AG09319 (cell line): Measurements from ENCODE around the gene TAF15.

Experiments
- DNase-seq: peaks from one replicate; pipeline ENCODE4 v3.0.0-alpha.2; 2010; ENCODE audit warnings: low read depth; ENCODE audit errors: extremely low read depth
- TF ChIP-seq, protein P1 (sequence below): IDR thresholded peaks from 2 replicates; pipeline ENCODE4 v1.5.1; 2011; ENCODE audit warnings: low read depth, mild to moderate bottlenecking, inconsistent platforms, low read length, moderate library complexity

TAF15 gene

DNA sequence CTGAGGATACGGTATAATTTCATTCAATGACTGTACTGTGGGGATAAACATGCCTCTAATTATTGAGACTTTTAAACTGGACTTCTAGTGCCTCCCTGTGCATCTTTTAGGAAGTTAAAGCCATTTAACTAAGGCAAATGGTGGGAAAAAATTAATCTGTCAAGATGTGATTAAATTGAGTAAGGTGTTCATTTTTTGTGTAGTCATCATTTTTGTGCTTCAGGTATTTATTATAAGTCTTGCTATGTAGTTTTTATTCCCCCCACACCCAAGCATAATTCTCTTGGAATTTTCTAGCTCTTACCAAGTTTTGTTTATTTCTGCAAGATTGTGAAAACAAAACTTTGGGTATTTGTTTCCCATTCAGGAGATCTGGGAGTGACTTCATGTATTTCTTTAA is 10.2 kb downstream of the TAF15 start:
- TF ChIP-seq, protein P1, sequence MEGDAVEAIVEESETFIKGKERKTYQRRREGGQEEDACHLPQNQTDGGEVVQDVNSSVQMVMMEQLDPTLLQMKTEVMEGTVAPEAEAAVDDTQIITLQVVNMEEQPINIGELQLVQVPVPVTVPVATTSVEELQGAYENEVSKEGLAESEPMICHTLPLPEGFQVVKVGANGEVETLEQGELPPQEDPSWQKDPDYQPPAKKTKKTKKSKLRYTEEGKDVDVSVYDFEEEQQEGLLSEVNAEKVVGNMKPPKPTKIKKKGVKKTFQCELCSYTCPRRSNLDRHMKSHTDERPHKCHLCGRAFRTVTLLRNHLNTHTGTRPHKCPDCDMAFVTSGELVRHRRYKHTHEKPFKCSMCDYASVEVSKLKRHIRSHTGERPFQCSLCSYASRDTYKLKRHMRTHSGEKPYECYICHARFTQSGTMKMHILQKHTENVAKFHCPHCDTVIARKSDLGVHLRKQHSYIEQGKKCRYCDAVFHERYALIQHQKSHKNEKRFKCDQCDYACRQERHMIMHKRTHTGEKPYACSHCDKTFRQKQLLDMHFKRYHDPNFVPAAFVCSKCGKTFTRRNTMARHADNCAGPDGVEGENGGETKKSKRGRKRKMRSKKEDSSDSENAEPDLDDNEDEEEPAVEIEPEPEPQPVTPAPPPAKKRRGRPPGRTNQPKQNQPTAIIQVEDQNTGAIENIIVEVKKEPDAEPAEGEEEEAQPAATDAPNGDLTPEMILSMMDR = no peak
- DNase-seq = no peak

DNA sequence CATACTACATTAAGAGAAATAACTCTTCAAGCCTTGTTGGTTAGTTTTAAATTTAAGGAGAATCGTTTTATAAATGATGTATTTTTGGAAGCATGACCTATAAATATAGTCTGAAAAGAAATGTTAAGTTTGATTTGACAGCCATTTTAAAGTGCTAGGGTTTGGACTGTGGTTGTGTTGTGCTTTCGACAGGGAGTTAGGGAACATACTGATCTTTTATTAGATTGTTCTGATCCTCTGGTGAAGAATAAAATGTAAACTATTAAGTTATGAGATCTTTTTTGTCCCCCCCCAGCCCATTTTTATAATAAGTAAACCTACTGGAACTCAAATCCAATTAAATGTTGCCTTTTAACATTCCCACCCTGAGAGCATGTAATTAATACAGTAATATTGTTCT is 12.0 kb downstream of the TAF15 start:
- no peak for DNase-seq
- TF ChIP-seq, protein P1 = no peak

DNA sequence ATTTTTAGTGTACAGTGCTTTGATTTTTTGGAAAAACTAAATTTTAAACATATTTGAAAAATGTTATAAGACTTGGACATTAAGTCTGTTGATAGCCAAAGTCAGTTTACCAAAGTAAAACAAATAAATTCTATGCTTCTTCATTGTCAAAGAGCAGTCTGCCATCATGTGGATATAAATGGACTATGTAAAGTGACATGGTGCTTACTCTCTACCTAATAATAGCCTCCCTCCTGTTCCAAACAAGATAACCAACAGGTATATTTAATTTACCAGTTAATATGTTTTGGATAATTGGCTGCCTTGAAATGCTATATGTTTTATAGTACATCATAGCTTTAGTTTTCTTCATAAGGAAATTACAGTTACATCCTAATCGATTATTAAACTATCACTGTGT is 15.9 kb downstream of the TAF15 start:
- no peak for DNase-seq
- TF ChIP-seq, protein P1 = no peak

DNA sequence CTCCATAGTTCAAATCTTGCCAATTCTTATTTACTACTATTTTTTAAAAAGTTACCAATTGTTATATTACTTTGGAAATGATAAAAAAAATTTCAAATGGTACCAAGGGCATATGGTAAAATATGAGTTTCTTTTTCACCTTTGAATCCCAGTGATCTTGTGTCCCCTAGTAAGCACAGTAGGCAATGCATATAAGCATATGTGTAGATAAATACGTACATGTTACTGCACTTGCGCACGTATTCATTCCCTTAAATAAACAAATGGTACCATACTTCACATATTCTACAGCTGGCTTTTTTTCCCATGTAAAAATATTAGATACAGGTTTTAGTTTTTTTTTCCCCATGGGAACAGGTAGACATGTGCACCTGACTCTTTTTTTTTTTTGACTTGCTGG is 31.8 kb downstream of the TAF15 start:
- TF ChIP-seq, protein P1 = no peak
- DNase-seq = no peak

DNA sequence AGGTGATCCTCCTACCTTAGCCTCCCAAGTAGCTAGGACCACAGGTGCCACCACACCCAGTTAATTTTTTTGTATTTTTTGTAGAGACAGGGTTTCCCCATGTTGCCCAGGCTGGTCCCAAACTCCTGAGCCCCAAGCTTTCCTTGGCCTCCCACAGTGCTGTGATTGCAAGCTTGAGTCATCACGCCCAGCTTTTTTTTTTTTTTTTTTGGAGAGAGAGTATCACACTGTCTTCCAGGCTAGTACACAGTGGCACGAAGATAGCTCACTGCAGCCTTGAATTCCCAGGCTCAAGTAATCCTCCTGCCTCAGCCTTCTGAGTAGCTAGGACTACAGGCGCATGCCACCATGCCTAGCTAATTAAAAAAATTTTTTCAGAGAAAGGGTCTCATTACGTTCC is 32.2 kb downstream of the TAF15 start:
- no peak for DNase-seq
- TF ChIP-seq, protein P1 = no peak

DNA sequence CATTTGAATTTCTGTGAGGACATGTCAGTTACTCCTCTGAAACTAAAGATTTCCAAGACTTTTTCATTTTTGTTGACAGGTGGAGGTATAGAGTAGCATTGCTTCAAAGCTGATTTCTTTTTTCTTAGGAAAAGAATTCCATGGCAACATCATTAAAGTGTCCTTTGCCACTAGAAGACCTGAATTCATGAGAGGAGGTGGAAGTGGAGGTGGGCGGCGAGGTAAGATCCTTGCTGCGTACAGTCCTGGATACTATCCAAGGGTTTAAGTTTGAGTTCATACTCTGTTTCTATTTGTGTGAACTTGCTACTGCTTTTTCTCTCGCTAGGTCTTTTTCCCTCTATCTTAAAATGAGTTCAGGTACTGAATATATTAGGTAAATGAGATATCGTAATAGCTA is 33.0 kb downstream of the TAF15 start:
- TF ChIP-seq, protein P1 = no peak

DNA sequence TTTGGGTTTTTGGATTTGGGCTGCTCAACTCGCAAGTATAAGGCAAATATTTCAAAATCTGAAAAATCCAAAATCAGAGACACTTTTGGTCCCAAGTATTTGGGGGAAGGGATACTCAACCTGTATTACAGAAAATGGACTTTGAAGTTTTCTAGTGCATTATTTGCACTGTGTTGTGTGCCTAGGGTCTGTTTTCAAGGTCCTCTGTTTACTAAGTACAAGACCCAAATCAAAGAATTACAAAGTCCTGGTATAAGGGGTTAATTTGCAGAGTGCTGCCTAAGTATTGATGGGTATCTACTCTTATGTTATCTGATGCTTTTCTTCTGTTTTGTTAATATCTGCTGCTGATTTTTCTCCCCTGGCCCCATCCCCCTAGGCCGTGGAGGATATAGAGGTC is 34.4 kb downstream of the TAF15 start:
- no peak for DNase-seq
- TF ChIP-seq, protein P1 = no peak

More for the DNA sequence above, 33.0 kb downstream of the TAF15 start:
- DNase-seq = no peak
